GM18507 (cell line): Measurements from ENCODE around the gene ANKS1A.

Experiments
- DNase-seq: peaks from one replicate; pipeline ENCODE4 v3.0.0; 2011; ENCODE audit warnings: low read depth; ENCODE audit not compliant: insufficient read length; ENCODE audit errors: extremely low spot score
- FAIRE-seq: peaks from 2 replicates; lab custom pipeline; 2011; peaks lifted over from hg19 to GRCh38; lab: Jason Lieb, UNC

ANKS1A gene

GRCh38 chr6:35057449-35058357 lies 168.6 kb downstream of the ANKS1A start:
- no peak for DNase-seq
- FAIRE-seq, result no peak

- DNase-seq (no peak), FAIRE-seq (no peak)
These were observed 169.3 kb downstream of the ANKS1A start for GRCh38 chr6:35058358-35058675.

- DNase-seq (no peak), FAIRE-seq (no peak)
These were observed 169.9 kb downstream of the ANKS1A start for GRCh38 chr6:35058865-35059522.

DNA sequence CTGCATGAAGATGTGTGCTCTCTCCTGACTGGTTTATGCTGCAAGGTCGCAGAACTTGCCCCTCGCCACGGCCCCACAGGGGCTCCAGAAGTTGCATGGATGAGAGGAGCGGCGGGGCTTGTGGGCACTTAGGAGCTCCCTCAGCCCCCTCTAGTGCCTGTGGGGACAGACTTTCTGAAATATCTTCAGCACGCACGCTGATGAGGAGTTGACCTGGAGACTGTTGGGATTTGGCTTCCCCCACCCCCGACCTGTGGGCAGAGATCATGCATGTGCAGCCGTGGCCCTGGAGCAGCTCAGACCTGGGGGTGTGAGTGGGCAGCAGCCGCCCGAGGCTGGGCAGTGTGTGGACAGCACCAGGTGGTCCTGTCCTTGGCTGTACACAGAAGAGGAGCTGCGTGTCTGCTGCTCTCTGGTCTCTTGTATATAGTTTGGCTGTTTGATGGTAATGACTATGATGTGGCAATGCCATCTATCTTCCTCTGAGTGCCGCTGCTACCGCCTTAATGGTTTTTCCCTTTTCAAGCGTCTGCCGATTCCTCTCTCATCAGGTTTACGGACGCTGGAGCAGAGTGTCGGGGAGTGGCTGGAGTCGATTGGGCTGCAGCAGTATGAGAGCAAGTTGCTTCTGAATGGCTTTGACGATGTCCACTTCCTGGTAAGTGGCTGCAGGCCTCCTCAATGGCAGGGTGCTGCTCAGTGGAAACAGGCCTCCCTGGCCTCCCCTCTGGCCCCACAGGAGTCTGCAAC lies 170.7 kb downstream of the ANKS1A start:
- no peak for DNase-seq
- no peak for FAIRE-seq

DNA sequence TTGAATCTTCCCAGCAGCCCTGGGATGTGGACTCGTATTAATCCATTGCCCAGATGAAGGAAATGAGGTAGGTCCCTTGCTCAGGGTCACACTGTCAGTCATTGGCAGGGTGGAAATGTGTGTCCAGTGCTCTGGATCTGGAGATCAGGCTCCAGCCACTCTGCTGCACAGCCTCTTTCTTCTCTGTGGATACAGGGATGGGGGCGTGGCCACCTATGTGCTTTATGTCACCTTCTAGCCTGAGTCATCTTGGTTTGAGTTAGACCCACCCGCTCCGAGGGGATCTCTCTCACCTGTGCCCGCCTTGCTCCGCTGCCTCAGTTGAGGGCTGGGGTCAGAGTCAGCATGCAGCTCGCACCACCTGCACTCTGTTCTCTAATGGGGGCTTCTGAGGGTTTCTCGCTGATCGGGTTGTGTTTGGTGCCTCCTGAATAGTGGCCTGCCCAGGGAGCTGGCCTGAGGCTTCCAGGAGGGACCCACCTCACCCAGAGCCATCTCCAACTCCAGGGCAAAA lies 172.1 kb downstream of the ANKS1A start:
- FAIRE-seq (no peak), DNase-seq (no peak)

DNA sequence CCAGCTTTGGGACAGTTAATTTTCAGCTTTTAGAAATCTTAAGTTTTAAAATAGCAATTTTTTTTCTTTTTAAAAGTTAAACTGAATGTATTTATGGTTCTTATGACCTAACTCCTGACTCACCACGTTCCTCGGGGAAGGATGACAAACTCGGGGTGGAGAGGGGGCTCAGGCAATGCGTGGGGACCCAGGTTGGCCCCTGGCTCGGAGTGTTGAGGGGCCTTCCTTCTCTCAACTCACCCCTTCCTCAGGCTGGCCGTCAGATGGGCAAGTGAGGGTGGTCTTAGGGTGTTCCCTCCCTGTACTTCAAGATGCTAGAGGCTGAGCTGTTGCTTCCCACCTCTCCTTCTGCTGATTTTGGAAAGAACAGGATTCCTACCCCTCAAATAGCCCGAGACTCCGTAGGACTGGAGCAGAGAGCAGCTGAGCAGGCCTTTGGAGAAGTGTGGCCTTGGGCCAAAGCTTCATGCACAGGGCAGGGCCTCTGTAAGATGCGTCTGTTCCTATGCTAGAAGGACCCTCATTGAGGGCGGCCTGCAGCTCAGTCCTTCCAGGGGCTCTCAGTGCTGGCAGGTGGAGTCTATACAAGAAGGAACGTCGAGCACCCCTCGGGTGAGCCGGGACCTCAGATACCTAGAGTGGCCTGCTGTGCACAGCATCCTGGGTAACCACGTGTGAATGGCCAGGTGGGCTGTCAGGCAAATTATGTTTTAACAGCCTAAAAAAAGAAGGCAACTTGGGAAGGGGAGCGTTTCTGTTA lies 172.8 kb downstream of the ANKS1A start:
- FAIRE-seq (no peak), DNase-seq (no peak)

DNA sequence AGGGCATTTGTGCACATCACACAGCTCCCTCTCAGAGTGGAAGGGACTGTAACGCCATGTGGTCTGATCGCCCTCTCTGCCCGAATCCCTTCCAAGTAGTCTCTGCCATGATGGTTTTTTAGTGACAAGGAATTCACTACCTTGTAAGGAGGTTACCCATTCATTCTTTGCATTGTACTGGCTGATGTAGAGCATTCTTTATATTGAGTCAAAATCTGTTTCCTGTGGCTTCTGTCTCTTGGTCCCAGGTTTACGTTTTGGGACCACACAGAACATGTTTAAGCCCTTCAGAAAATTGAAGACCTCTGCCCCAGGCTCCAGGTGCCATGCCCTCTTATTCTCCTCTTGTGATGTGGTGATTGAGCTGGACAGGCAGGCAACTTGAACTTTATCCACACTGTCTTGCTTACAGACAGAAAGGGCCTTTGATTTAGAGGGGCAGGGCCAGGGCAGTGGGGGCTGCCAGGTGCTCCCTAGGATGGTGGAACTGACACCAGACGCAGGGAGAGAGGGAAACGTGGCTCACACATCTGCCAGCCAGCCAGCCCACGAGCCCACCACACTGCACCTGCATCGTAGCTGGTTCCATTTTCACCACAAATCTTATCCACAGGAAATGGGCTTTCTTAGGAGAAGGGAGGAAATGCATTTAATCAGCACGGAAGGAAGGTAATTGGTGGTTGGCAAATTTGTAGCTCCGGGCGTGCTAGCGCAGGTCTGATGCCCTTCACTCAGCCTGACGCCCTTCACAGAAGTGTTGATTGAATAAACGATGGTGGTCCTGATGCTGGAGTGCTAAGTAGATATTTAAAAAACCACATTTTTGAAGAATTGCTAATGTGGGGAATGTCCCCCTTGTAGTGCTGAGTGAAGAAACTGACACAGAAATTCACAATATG lies 173.9 kb downstream of the ANKS1A start:
- DNase-seq (no peak), FAIRE-seq (no peak)

DNA sequence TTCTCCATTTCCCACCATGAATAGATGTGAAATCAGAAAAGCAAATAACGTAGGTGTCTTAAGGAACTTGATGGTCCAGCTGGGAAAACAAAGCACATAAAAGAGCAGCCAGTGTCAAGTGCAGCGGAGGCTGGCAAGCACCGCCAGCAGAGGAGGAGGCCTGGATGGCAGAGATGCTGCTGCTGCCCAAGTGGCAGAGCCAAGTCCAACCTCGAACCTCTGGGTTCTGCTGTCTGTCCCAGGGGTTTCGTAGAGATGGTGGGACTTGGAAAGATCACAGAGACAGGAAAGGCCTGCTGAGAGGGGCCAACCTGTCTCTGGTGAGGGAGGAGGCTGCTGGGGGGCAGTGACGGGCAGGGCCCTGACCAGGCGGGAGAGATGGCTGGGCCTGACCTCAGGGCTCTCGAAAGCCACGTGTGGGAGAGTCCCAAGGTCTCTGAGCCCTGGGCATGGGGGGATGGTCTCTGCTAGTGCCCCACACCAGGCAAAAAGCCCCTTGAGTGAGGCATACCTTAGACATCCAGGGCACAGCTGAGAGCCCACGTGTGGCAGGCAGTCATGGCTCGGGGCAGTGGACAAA lies 174.7 kb downstream of the ANKS1A start:
- DNase-seq (no peak), FAIRE-seq (no peak)

DNA sequence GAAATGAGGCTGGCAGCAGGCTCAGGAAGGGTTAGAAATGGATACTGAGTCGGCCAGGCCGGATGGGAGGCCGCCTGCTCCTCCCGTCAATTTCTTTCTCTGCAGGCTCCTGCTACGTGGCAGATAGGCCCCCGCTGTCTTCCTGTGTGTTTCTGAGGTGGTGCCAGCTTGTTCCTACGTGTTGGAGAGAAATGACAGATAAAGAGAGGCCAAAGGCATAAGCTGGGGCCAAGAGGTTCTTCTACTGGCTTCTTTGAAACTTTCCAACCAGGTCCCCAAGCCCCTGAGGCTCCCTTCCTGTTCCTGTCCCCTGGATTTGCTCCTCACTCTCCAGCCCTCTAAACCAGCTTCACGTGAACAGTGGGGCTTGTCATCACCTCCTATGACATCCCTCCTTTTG lies 175.2 kb downstream of the ANKS1A start:
- DNase-seq (no peak), FAIRE-seq (no peak)

DNA sequence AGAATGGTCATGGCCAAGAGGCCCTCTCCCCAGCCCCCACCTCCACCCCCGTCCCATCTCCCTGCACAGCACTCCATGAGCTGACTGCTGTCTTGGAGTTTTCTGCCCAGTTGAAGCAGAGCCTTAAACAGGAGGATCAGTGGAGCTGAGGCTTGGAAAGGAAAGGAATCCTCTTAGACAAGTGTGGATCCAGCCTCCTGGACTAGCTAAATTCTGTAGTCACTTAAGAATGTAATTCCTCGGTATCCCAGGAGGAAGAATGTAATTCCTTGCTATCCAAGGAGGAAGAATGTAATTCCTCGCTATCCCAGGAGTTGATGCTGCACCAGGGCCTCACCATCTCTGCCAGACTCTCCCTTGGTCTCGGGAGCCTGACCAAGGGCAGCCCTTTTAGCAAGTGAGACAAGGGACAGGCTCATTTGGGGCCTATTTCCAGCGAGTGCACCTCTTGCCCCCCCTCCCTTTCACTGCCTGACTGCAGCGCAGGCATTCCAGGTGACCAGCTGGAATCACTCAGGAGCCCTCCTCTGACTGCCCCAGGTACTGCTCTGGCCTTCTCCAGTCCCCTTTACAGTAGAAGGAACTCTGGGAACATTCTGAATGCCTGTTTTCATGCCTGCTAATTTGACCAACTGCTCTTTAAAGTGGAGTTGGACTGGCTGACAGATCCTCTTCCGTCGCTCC lies 175.8 kb downstream of the ANKS1A start:
- no peak for FAIRE-seq
- no peak for DNase-seq

DNA sequence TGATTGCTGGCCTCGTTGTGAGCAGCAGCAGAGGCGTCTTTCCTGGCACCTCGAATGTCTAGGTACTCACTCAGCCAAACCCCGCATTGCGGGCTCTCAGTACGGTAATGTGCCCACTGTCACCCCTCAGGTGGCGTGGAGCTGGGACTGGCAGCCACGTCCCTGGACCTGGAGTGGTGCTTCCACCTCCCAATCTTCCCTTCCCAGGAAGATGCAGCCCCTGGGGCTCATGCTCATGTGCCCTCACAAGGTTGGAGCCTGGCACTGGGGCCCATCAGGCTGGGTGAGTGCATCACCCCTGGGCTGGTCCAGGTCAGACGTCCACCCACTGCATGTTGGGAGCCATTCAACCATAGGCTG lies 176.4 kb downstream of the ANKS1A start:
- DNase-seq (no peak), FAIRE-seq (no peak)

- DNase-seq, result no peak
- FAIRE-seq, result no peak
These were observed 176.8 kb downstream of the ANKS1A start for GRCh38 chr6:35065870-35066269.

DNA sequence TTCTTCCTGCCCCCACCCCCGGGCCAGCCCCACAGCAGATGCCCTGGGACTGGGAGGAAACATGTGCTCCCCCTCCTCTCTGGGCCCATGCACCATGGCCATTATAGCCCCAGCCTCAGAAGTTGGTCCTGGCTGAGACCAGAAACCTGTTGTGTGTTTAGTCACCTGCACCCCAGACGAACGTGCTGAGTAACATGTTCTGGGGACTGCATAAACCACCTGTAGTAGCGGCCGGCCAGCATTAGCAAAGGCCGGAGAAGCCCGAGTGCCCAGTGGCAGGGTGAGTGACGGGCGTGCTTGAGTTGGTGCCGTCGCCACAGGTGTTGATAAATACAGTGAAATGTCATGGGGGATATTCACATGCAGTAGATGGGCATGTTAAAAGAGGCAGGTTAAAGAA lies 178.2 kb downstream of the ANKS1A start:
- DNase-seq (no peak), FAIRE-seq (no peak)

DNA sequence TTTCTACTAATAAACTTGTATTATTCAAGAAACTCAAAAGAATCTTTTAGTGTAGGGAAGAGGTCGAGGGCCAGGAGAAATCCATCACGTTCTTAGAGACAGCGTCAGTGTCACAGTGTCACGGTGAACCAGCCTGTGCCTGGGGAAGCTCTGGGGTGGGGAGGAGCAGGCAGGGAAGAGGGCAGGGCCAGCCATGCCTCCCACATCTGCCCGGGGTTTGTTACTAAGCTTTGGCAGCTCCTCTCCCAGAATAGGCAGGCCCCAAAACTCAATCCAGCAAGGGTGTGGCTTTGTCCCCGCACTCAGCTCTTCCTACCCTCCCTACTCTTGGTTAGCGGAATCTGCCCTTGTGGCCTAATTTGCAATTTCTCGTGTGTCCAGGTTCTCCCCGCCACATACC lies 179.2 kb downstream of the ANKS1A start:
- no peak for DNase-seq
- FAIRE-seq, result no peak

DNA sequence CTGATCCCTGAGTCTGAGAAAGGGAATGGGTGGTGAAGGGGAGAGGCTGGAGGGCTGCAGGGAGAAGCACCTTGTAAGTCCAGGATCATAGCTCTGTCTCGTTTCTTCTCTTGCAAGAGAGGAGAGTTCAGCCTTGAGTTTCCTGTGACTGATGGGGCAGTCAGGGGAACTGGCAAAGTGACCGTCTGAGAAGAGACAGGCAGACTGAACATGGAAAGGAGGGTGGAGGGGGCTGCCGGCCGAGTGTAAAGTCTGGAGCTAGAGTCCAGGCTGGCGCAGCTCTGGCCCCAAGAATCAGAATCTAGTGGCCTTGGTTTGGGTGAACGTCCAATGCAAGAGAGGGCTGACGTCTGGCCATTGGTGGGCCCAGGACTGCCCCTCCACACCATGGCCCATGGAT lies 179.6 kb downstream of the ANKS1A start:
- FAIRE-seq, result no peak

DNA sequence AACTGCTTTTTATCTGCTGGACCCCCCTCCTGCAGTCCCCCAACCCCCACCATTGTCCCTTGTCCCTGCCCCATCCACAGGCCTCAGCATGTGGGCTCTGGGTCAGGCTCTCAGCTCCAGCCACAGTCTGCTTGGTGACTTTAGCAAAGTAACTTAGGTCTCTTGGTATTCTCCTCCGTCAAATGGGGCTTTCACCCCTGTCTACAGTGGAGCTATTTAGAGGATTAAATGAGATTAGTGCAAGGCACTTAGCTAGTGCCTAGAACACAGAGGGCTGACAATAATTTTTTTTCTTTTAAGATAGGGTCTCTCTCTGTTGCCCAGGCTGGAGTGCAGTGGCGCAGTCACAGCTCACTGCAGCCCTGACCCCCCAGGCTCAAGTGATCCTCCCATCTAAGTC lies 180.2 kb downstream of the ANKS1A start:
- FAIRE-seq (no peak), DNase-seq (no peak)

More for the DNA sequence above, 179.6 kb downstream of the ANKS1A start:
- DNase-seq, result no peak

GRCh38 chr6:35070111-35070510 lies 181.1 kb downstream of the ANKS1A start:
- no peak for FAIRE-seq
- no peak for DNase-seq
